ENCODE measurements around the gene RAB11B.

DNA sequence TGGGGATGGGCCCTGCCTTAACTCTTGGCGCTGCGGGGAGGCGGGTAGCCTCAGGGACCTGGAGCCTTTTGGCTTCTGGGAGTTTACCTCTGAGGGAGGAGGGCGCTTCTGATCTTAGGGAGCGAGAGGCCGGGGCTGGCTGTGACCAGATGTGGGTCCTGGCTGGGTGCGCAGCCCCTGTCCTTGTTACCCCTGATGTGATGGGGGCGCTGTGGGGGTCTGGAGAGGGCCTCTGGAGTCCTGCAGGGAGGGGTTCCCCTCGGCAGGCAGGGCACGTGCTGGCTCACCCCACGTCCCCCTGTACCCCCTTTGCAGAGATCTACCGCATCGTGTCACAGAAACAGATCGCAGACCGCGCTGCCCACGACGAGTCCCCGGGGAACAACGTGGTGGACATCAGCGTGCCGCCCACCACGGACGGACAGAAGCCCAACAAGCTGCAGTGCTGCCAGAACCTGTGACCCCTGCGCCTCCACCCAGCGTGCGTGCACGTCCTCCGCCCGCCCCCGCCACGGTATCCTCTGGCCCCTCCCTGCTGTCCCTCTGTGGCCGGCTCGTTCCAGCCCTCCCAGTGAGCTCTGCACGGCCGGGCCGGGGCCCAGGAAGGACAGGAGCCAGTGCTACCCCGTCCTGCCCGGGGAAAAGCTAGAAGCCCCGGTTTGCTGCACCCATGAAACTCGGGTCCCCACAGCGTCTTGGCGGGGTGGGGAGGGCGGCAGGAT lies 13.1 kb downstream of the RAB11B start:
- TF ChIP-seq, protein P1, sequence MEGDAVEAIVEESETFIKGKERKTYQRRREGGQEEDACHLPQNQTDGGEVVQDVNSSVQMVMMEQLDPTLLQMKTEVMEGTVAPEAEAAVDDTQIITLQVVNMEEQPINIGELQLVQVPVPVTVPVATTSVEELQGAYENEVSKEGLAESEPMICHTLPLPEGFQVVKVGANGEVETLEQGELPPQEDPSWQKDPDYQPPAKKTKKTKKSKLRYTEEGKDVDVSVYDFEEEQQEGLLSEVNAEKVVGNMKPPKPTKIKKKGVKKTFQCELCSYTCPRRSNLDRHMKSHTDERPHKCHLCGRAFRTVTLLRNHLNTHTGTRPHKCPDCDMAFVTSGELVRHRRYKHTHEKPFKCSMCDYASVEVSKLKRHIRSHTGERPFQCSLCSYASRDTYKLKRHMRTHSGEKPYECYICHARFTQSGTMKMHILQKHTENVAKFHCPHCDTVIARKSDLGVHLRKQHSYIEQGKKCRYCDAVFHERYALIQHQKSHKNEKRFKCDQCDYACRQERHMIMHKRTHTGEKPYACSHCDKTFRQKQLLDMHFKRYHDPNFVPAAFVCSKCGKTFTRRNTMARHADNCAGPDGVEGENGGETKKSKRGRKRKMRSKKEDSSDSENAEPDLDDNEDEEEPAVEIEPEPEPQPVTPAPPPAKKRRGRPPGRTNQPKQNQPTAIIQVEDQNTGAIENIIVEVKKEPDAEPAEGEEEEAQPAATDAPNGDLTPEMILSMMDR (conservative IDR thresholded peaks at IDR 0.05; ENCODE audit: low read depth, low read length) = no peak
- TF ChIP-seq EZH2 (IDR thresholded peaks at IDR 0.05; ENCODE audit: low read length, unreplicated experiment) = no peak

All from PC-3 (cell line).